Vagina (tissue), 2 donors: ENCODE data around the gene BCAS1. TPM values are rescaled to one million over a fixed set of nuclear protein-coding genes. Genes with fewer than 3 reads are reported as not detected.

Experiments used
- DNase-seq, 2 donors: peaks; one replicate each; pipeline ENCODE4 v3.0.0-alpha.2; 2017; ENCODE audit errors: extremely low spot score in 2 of 2
- H3K27ac ChIP-seq: fragments of 200-600 bp; sonication (generic); one replicate; pipeline ENCODE4 v1.5.1; 2019
- H3K27me3 ChIP-seq: fragments of 200-600 bp; sonication (generic); one replicate; pipeline ENCODE4 v1.5.1; 2019
- H3K36me3 ChIP-seq, 2 donors: fragments of 200-600 bp; sonication (generic); one replicate each; pipeline ENCODE4 v1.5.1; 2017 to 2019
- H3K4me1 ChIP-seq: fragments of 200-600 bp; sonication (generic); one replicate; pipeline ENCODE4 v1.5.1; 2019
- H3K4me3 ChIP-seq, 2 donors: fragments of 200-600 bp; sonication (generic); 1 replicate in 1 of 2; 2 replicates in 1 of 2; pipeline ENCODE4 v1.5.1; 2016 to 2019
- H3K9me3 ChIP-seq: fragments of 200-600 bp; sonication (generic); one replicate; pipeline ENCODE4 v1.5.1; 2019
- CTCF ChIP-seq, 3 experiments: fragments of 450-650 bp in 2 of 3; fragments of 200-600 bp in 1 of 3; sonication (generic) in 1 of 3; IDR thresholded peaks; one replicate each; pipeline ENCODE4 v1.5.1; 2017 to 2019; ENCODE audit warnings: antibody characterized with exemption in 3 of 3, mild to moderate bottlenecking in 2 of 3, moderate library complexity in 2 of 3
- POLR2A ChIP-seq, 2 donors: fragments of 450-650 bp; IDR thresholded peaks; one replicate each; pipeline ENCODE4 v1.6.1; 2017; ENCODE audit warnings: antibody characterized with exemption in 2 of 2, mild to moderate bottlenecking in 2 of 2, moderate library complexity in 2 of 2
- POLR2AphosphoS5 ChIP-seq, 2 donors: sonication (generic); formaldehyde crosslinking; IDR thresholded peaks; one replicate each; pipeline ENCODE4 v1.9.0; 2017; ENCODE audit warnings: antibody characterized with exemption in 2 of 2, mild to moderate bottlenecking in 2 of 2, low read depth in 1 of 2; ENCODE audit not compliant: insufficient read depth in 1 of 2
- intact Hi-C: fragments of 100-400 bp; cut with DNase I; formaldehyde crosslinking; loops from one replicate; pipeline ENCODE4 v1.15.1; 2023
- total RNA-seq: library from RNA; depleted of rRNA; stranded (reverse); fragments of >200 nt; gene quantifications from one replicate; pipeline ENCODE4 v1.2.3, GENCODE V29; 2016

The BCAS1 gene
- total RNA-seq, 1 donor from 2014 or later: 2.7 TPM

- Histone ChIP-seq H3K4me1 (peaks cover 15% of the 10 kb centered on the region), H3K9me3 (no peaks in the 10 kb centered on the region), H3K27ac (no peak overlapping the region), H3K36me3 (no peaks in the 10 kb centered on the region), H3K27me3 (no peaks in the 10 kb centered on the region), H3K4me3 (no peak overlapping the region)
- TF ChIP-seq POLR2A (IDR thresholded peaks at IDR 0.05) (no peak), POLR2AphosphoS5 (IDR thresholded peaks at IDR 0.05; ENCODE audit: insufficient read depth in 1 of 2, low read depth in 1 of 2) (no peak), CTCF (IDR thresholded peaks at IDR 0.05) (no peak)
- intact Hi-C loops: no loop called here
- DNase-seq: no peak
Observed at GRCh38 chr20:53950031-53950430, 120.4 kb downstream of the BCAS1 start.

- Histone ChIP-seq H3K27ac (no peak overlapping the region), H3K36me3 (no peaks in the 10 kb centered on the region), H3K4me1 (peaks cover 15% of the 10 kb centered on the region), H3K27me3 (no peaks in the 10 kb centered on the region), H3K9me3 (no peaks in the 10 kb centered on the region), H3K4me3 (no peak overlapping the region)
- intact Hi-C loops: no loop called here
- no peak for DNase-seq
- TF ChIP-seq POLR2AphosphoS5 (IDR thresholded peaks at IDR 0.05; ENCODE audit: insufficient read depth in 1 of 2, low read depth in 1 of 2): peak in 1 of 2 donors; percentile 31
- no peak for TF ChIP-seq POLR2A (IDR thresholded peaks at IDR 0.05)
- TF ChIP-seq CTCF (IDR thresholded peaks at IDR 0.05): no peak
Observed at GRCh38 chr20:53949319-53949839, 121.0 kb downstream of the BCAS1 start.

DNA sequence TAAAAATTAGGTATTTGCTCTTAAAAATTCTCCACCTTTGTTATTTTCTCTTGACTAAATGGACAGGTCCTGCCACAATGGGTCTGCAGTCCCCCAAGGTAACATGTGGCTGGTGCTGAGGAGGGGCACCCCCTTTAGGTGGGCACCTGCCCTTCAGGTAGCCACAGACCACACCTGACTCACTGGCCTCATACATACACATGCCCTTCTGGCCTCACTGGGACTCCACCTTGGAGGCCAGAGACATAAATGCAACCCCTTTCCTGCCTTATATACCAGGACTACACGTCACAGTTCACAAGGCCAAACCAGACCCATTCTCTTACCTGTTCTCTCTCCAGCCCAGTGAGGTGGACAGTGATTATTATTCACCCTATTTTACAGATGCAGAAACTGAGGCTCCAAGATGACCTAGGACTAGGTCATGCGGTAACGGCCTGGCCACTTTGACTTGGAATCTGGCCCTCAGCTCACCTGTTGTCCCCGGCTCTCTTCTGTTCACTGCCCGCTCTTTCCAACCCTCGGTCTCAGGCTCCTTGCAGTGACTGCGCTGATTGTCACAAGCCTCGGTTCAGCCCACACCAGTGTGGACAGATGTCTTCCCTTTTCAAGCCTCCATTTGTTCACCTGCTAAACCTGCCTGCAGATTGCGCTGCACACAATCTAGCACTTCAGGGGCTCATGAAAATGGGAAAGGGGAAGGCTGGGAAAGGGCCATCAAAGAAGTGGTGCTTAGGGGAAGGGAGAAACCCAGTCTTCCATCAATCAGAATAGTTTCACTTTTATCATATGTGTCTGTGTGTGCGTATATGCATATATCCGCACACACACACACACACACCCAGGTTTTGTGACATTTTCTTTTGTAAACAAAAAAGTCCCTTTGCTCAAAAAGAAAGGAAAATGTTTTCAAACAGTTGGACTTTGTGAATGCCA lies 121.7 kb downstream of the BCAS1 start:
- Histone ChIP-seq H3K36me3 (no peaks in the 10 kb centered on the region), H3K4me3 (no peak overlapping the region), H3K27ac (no peak overlapping the region), H3K4me1 (peaks cover 15% of the 10 kb centered on the region), H3K9me3 (no peaks in the 10 kb centered on the region), H3K27me3 (no peaks in the 10 kb centered on the region)
- intact Hi-C loops: no loop called here
- no peak for TF ChIP-seq POLR2A (IDR thresholded peaks at IDR 0.05)
- TF ChIP-seq POLR2AphosphoS5 (IDR thresholded peaks at IDR 0.05; ENCODE audit: insufficient read depth in 1 of 2, low read depth in 1 of 2): no peak
- TF ChIP-seq CTCF (IDR thresholded peaks at IDR 0.05): no peak
- peak in 1 of 2 donors; percentile 70 for DNase-seq

- intact Hi-C loops: no loop called here
- H3K9me3 ChIP-seq: no peaks in the 10 kb centered on the region
- no peak overlapping the region for H3K4me3 ChIP-seq
- peaks cover 15% of the 10 kb centered on the region for H3K4me1 ChIP-seq
- no peak overlapping the region for H3K27ac ChIP-seq
- no peaks in the 10 kb centered on the region for H3K36me3 ChIP-seq
- no peaks in the 10 kb centered on the region for H3K27me3 ChIP-seq
- peak in 1 of 2 donors; percentile 60 for DNase-seq
- TF ChIP-seq POLR2A (IDR thresholded peaks at IDR 0.05): no peak
- TF ChIP-seq POLR2AphosphoS5 (IDR thresholded peaks at IDR 0.05; ENCODE audit: insufficient read depth in 1 of 2, low read depth in 1 of 2): no peak
- TF ChIP-seq CTCF (IDR thresholded peaks at IDR 0.05): no peak
Observed at GRCh38 chr20:53947501-53948195, 122.7 kb downstream of the BCAS1 start.
